B cell (primary cell): ENCODE data around the gene RIPK3. TPM values are rescaled to one million over a fixed set of nuclear protein-coding genes. Genes with fewer than 3 reads are reported as not detected.

Source experiments
- ATAC-seq: fragments of 200-7000 bp; cut with Tn5 transposase; one replicate; pipeline ENCODE4 v1.10.0; 2021; ENCODE audit warnings: low read depth, mild to moderate bottlenecking, moderate number of reproducible peaks, moderate library complexity
- CTCF ChIA-PET: fragments of 350-600 bp; sonication (Branson Sonifier 250); formaldehyde crosslinking; loops from one replicate; lab custom pipeline; 2021; ENCODE audit warnings: antibody characterized with exemption, inconsistent platforms; lab: Charles Lee
- POLR2A ChIA-PET: fragments of 350-600 bp; sonication (Branson Sonifier 250); formaldehyde crosslinking; loops from one replicate; lab custom pipeline; 2021; ENCODE audit warnings: antibody characterized with exemption; lab: Charles Lee
- DNase-seq: peaks from one replicate; pipeline ENCODE4 v3.0.0; 2013
- H2AFZ ChIP-seq: 2 replicates; pipeline ENCODE4 v1.6.1; 2012; ENCODE audit warnings: mild to moderate bottlenecking, low read depth, low read length; ENCODE audit not compliant: insufficient read depth, poor library complexity, severe bottlenecking
- H3K27ac ChIP-seq, 2 donors: 1 replicate in 1 of 2; 2 replicates in 1 of 2; pipeline ENCODE4 v1.5.1; 2012 to 2013; ENCODE audit warnings: low read length in 2 of 2, mild to moderate bottlenecking in 2 of 2, moderate library complexity in 1 of 2
- H3K27me3 ChIP-seq, 4 experiments: fragments of 200-600 bp in 1 of 4; sonication (generic) in 1 of 4; replicated peaks in 1 of 4; 1 replicate in 2 of 4; 2 replicates in 2 of 4; pipeline versions ENCODE4 v1.6.1 to v1.7.0; 2013 to 2016; ENCODE audit warnings: low read length in 3 of 4, mild to moderate bottlenecking in 2 of 4, mixed read lengths in 1 of 4, moderate library complexity in 1 of 4; ENCODE audit not compliant: insufficient read depth in 4 of 4, control insufficient read depth in 3 of 4; ENCODE audit errors: control extremely low read depth in 1 of 4
- H3K36me3 ChIP-seq, 2 experiments: replicated peaks in 1 of 2; 1 replicate in 1 of 2; 2 replicates in 1 of 2; pipeline versions ENCODE4 v1.6.1 to v1.7.1; 2013; ENCODE audit warnings: low read length in 1 of 2; ENCODE audit not compliant: insufficient read depth in 2 of 2, control insufficient read depth in 1 of 2; ENCODE audit errors: control extremely low read depth in 1 of 2, extremely low read depth in 1 of 2
- H3K4me1 ChIP-seq, 2 donors: fragments of 200-600 bp in 1 of 2; sonication (generic) in 1 of 2; 1 replicate in 1 of 2; 2 replicates in 1 of 2; pipeline versions ENCODE4 v1.5.1 to v1.6.1; 2013 to 2017; ENCODE audit warnings: low read length in 2 of 2; ENCODE audit not compliant: control insufficient read depth in 2 of 2, insufficient read depth in 2 of 2
- H3K4me2 ChIP-seq: replicated peaks from 2 replicates; pipeline ENCODE3; 2012; ENCODE audit warnings: mild to moderate bottlenecking, low read depth, low read length; ENCODE audit not compliant: poor library complexity, severe bottlenecking
- H3K4me3 ChIP-seq, 5 experiments: fragments of 200-600 bp in 1 of 5; sonication (generic) in 1 of 5; 1 replicate in 3 of 5; 2 replicates in 2 of 5; pipeline versions ENCODE4 v1.5.1 to v1.7.0; 2011 to 2016; ENCODE audit warnings: low read length in 4 of 5, mild to moderate bottlenecking in 4 of 5, low read depth in 2 of 5, control low read depth in 1 of 5, moderate library complexity in 1 of 5; ENCODE audit not compliant: insufficient read depth in 1 of 5; ENCODE audit errors: control extremely low read depth in 1 of 5, extremely low read depth in 1 of 5
- H3K79me2 ChIP-seq: fragments of 200-600 bp; sonication (generic); one replicate; pipeline ENCODE4 v1.6.0; 2016; ENCODE audit warnings: low read length; ENCODE audit not compliant: control insufficient read depth, insufficient read depth
- H3K9ac ChIP-seq: fragments of 200-600 bp; sonication (generic); 2 replicates; pipeline ENCODE4 v1.6.1; 2017; ENCODE audit warnings: mild to moderate bottlenecking, low read length, moderate library complexity
- H3K9me3 ChIP-seq, 3 donors: one replicate each; pipeline versions ENCODE4 v1.6.1 to v1.7.1; 2013; ENCODE audit warnings: low read length in 2 of 3; ENCODE audit not compliant: control insufficient read depth in 2 of 3, insufficient read depth in 1 of 3; ENCODE audit errors: control extremely low read depth in 1 of 3
- H4K20me1 ChIP-seq: 2 replicates; pipeline ENCODE4 v1.6.0; 2012; ENCODE audit warnings: mild to moderate bottlenecking, low read length; ENCODE audit not compliant: insufficient read depth, control insufficient read depth, poor library complexity, severe bottlenecking
- H3K27ac Mint-ChIP-seq: one replicate; pipeline ENCODE4 v1.8.0; 2021; ENCODE audit warnings: mixed read lengths
- H3K27me3 Mint-ChIP-seq: one replicate; pipeline ENCODE4 v1.8.0; 2021; ENCODE audit warnings: mixed read lengths
- H3K4me1 Mint-ChIP-seq: one replicate; pipeline ENCODE4 v1.8.0; 2021; ENCODE audit warnings: mixed read lengths
- H3K4me3 Mint-ChIP-seq: one replicate; pipeline ENCODE4 v1.8.0; 2021; ENCODE audit warnings: mixed read lengths
- H3K9me3 Mint-ChIP-seq: one replicate; pipeline ENCODE4 v1.8.0; 2022; ENCODE audit warnings: mixed read lengths; ENCODE audit not compliant: insufficient read depth
- EZH2 ChIP-seq: IDR thresholded peaks from 2 replicates; pipeline ENCODE4 v1.6.1; 2012; ENCODE audit warnings: borderline replicate concordance, low read depth, mild to moderate bottlenecking, moderate library complexity, low read length; ENCODE audit not compliant: insufficient read depth, poor library complexity, severe bottlenecking
- WGBS: methylation state at CpG from one replicate; pipeline ENCODE4 v1.1.5; 2013; ENCODE audit warnings: missing lambda C conversion rate; ENCODE audit not compliant: insufficient coverage; 5-methylcytosine and 5-hydroxymethylcytosine counted together
- intact Hi-C: fragments of 100-400 bp; cut with micrococcal nuclease; formaldehyde crosslinking; loops from one replicate; pipeline ENCODE4 v1.10.0; 2022
- polyA plus RNA-seq: library from polyadenylated mRNA; depleted of rRNA; stranded (reverse); fragments of >200 nt; gene quantifications from 2 replicates; pipeline ENCODE4 v1.2.3, GENCODE V29; 2012
- total RNA-seq, 2 donors: library from RNA; stranded (reverse); fragments of 120-200 nt in 1 of 2; gene quantifications; 1 replicate in 1 of 2; 2 replicates in 1 of 2; pipeline versions ENCODE4 v1.2.3 to v1.2.4, GENCODE V29; 2013 to 2022
- TF ChIP-seq, protein P1 (sequence below): fragments of 200-600 bp; IDR thresholded peaks from one replicate; pipeline ENCODE4 v1.8.0; 2022; ENCODE audit warnings: antibody characterized with exemption, mild to moderate bottlenecking

RIPK3 gene
- total and polyA plus RNA-seq, 2 donors (not counting 1 experiment from before 2014, with no cell fraction given), result 65.5 to 77.6 TPM

- H3K79me2 ChIP-seq, result no peaks in the 10 kb centered on the region
- no peaks in the 10 kb centered on the region for H3K36me3 ChIP-seq
- H3K27me3 ChIP-seq, result peaks cover 0 to 3% (median 0%) of the 10 kb centered on the region in 4 experiments
- intact Hi-C loops, result no loop called here
- H2AFZ ChIP-seq, result no peak overlapping the region
- Mint-ChIP-seq H3K27me3 (peaks cover 3% of the 10 kb centered on the region), H3K4me3 (no peak overlapping the region), H3K9me3 (no peaks in the 10 kb centered on the region), H3K4me1 (peaks cover 15% of the 10 kb centered on the region), H3K27ac (no peak overlapping the region)
- CTCF ChIA-PET, result interaction anchor here (1.0 to 9.1 kb wide), 5 partner anchors 14 to 112 kb away, joined by 4 to 65 read pairs (median 9); partner anchors contain the start of genes CIDEB, LTB4R and LTB4R2
- TF ChIP-seq, protein P1, sequence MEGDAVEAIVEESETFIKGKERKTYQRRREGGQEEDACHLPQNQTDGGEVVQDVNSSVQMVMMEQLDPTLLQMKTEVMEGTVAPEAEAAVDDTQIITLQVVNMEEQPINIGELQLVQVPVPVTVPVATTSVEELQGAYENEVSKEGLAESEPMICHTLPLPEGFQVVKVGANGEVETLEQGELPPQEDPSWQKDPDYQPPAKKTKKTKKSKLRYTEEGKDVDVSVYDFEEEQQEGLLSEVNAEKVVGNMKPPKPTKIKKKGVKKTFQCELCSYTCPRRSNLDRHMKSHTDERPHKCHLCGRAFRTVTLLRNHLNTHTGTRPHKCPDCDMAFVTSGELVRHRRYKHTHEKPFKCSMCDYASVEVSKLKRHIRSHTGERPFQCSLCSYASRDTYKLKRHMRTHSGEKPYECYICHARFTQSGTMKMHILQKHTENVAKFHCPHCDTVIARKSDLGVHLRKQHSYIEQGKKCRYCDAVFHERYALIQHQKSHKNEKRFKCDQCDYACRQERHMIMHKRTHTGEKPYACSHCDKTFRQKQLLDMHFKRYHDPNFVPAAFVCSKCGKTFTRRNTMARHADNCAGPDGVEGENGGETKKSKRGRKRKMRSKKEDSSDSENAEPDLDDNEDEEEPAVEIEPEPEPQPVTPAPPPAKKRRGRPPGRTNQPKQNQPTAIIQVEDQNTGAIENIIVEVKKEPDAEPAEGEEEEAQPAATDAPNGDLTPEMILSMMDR, result no peak
- TF ChIP-seq EZH2, result no peak
- ATAC-seq, result no peak
- H3K4me1 ChIP-seq, result peaks cover 5 to 9% of the 10 kb centered on the region in 2 donors
- H4K20me1 ChIP-seq, result no peaks in the 10 kb centered on the region
- no peaks in the 10 kb centered on the region for H3K9me3 ChIP-seq
- H3K4me3 ChIP-seq, result no peak overlapping the region
- 59% methylated on average over 5 of the region's 5 CpGs for WGBS
- no peak overlapping the region for H3K9ac ChIP-seq
- H3K27ac ChIP-seq, result no peak overlapping the region
- DNase-seq, result no peak
- POLR2A ChIA-PET, result interaction anchor here (0.8 kb wide), 1 partner anchor 14 kb away, joined by 5 read pairs; the partner anchor contains the start of gene LTB4R
- H3K4me2 ChIP-seq, result no peak overlapping the region
Measured at GRCh38 chr14:24325041-24325530, 14.7 kb downstream of the RIPK3 start.

GRCh38 chr14:24324024-24324423 is 15.8 kb downstream of the RIPK3 start:
- Mint-ChIP-seq H3K4me3 (no peak overlapping the region), H3K27ac (no peak overlapping the region), H3K9me3 (no peaks in the 10 kb centered on the region), H3K27me3 (peaks cover 11% of the 10 kb centered on the region), H3K4me1 (peaks cover 13% of the 10 kb centered on the region)
- no peak for DNase-seq
- no peaks in the 10 kb centered on the region for H3K36me3 ChIP-seq
- 94% methylated on average over 4 of the region's 6 CpGs for WGBS
- H3K9me3 ChIP-seq, result no peaks in the 10 kb centered on the region
- TF ChIP-seq EZH2, result no peak
- TF ChIP-seq, protein P1, result no peak
- H3K27me3 ChIP-seq, result peaks cover 0 to 3% (median 0%) of the 10 kb centered on the region in 4 experiments
- intact Hi-C loops, result no loop called here
- H4K20me1 ChIP-seq, result no peaks in the 10 kb centered on the region
- peaks cover 5 to 9% of the 10 kb centered on the region in 2 donors for H3K4me1 ChIP-seq
- no peak overlapping the region for H3K4me3 ChIP-seq
- no peaks in the 10 kb centered on the region for H3K79me2 ChIP-seq
- no peak overlapping the region for H3K27ac ChIP-seq
- ChIA-PET POLR2A (no interaction called here), CTCF (interaction anchor here (0.6 to 9.1 kb wide), 6 partner anchors 13 to 113 kb away, joined by 3 to 65 read pairs (median 8); partner anchors contain the start of genes CIDEB, LTB4R and LTB4R2)
- no peak overlapping the region for H3K4me2 ChIP-seq
- ATAC-seq, result no peak
- H2AFZ ChIP-seq, result no peak overlapping the region
- H3K9ac ChIP-seq, result no peak overlapping the region
